H1 (cell line): ENCODE results near the gene PRKAR1B.

Experiments used
- CEBPB ChIP-seq: IDR thresholded peaks from 2 replicates; pipeline ENCODE4 v1.6.1; 2012; ENCODE audit warnings: low read depth, low read length
- EZH2 ChIP-seq: fragments of 200-600 bp; sonication (generic); IDR thresholded peaks from 2 replicates; pipeline ENCODE4 v1.7.1; 2012; ENCODE audit warnings: low read depth, mild to moderate bottlenecking, moderate library complexity, low read length, inconsistent platforms; ENCODE audit not compliant: severe bottlenecking
- RFX5 ChIP-seq: IDR thresholded peaks from 2 replicates; pipeline ENCODE4 v1.6.1; 2011; ENCODE audit warnings: low read depth, low read length, improper control_type of control experiment, borderline replicate concordance
- TAF7 ChIP-seq: optimal IDR thresholded peaks from 2 replicates; pipeline ENCODE3; 2011; ENCODE audit warnings: low read depth, mild to moderate bottlenecking, inconsistent platforms, low read length, moderate library complexity, borderline replicate concordance

DNA sequence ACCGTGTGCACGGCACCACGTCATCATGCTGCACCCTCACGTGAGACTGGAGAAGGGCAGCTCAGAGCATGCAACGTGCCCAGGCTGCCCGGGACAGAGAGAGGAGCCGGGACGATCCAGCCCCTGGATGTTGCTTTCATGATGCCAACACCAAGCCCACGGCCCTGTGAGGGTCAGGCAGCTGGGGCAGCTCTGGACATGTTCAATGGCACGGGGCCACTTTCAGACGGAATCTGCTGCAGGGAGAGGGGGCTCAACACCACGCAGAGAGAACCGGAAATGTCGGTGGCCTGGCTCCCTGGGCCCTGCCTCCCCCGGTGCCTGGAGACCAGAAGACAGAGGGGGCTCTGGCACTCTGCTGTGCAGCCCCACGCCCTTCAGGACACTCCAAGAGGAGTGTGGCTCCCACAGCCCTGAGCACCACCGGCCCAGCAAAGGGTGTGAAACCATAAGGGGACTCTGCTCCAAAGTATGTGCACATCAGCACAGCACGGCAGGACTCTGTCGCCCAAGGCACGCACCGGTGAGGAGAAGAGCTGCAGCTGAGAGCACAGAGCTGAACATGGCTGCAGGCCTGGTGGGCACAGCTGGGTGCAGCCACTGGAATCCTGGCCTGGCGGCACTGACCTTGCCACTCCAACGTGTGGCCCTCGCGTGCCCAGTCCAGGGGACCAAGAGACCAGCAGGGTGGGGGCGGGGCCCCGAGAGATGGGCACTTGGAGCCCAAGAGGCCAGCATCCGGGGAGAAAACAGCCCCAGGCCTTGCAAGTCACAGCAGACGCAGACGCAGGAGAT, 137.1 kb downstream of the PRKAR1B start:
- TF ChIP-seq EZH2, result no peak
- no peak for TF ChIP-seq RFX5
- TF ChIP-seq TAF7, result no peak
- no peak for TF ChIP-seq CEBPB
